C4-2B (cell line): ENCODE results near the gene METTL18.
A peak's percentile ranks its signal among the peaks of the same experiment; 100 is the strongest.

ENCODE experiments used
- H3K27ac ChIP-seq: fragments of 450-650 bp; 2 replicates; pipeline ENCODE4 v1.5.1; 2017
- CTCF ChIP-seq: fragments of 450-650 bp; conservative IDR thresholded peaks from 2 replicates; pipeline ENCODE4 v1.5.1; 2017; ENCODE audit warnings: mild to moderate bottlenecking
- ZFX ChIP-seq: fragments of 450-650 bp; IDR thresholded peaks from 2 replicates; pipeline ENCODE4 v1.6.1; 2017

The METTL18 gene

GRCh38 chr1:169794530-169795416, at the start of gene METTL18:
Gene METTL18 (minus strand): TSS chr1:169794907. CDS start chr1:169793695, 1,212 bp downstream.
- TF ChIP-seq ZFX (no peak), CTCF (no peak)
- H3K27ac ChIP-seq = peak within 1 kb of the TSS; percentile 86

GRCh38 chr1:169838942-169839341, 44.2 kb upstream of the METTL18 start:
- H3K27ac ChIP-seq = no peak overlapping the region
- no peak for TF ChIP-seq CTCF
- TF ChIP-seq ZFX = no peak

GRCh38 chr1:169836198-169836597, 41.5 kb upstream of the METTL18 start:
- TF ChIP-seq ZFX = no peak
- TF ChIP-seq CTCF = no peak
- no peak overlapping the region for H3K27ac ChIP-seq

- no peak for TF ChIP-seq ZFX
- TF ChIP-seq CTCF = no peak
- H3K27ac ChIP-seq = no peak overlapping the region
Observed at GRCh38 chr1:169835647-169836046, 40.9 kb upstream of the METTL18 start.

- no peak overlapping the region for H3K27ac ChIP-seq
- no peak for TF ChIP-seq CTCF
- TF ChIP-seq ZFX = no peak
Observed at GRCh38 chr1:169834869-169835268, 40.2 kb upstream of the METTL18 start.

- TF ChIP-seq ZFX (no peak), CTCF (no peak)
Observed at GRCh38 chr1:169833179-169833901, 38.6 kb upstream of the METTL18 start.

GRCh38 chr1:169829671-169830070, 35.0 kb upstream of the METTL18 start:
- no peak for TF ChIP-seq ZFX
- no peak for TF ChIP-seq CTCF
- no peak overlapping the region for H3K27ac ChIP-seq

More at GRCh38 chr1:169833179-169833901, 38.6 kb upstream of the METTL18 start:
- H3K27ac ChIP-seq = no peak overlapping the region
